Amygdala (tissue), 56 donors: ENCODE data around the gene SLC25A18.
A peak's percentile ranks its signal among the peaks of the same experiment; 100 is the strongest.

Source experiments
- DNase-seq, 56 donors: peaks; one replicate each; lab custom pipeline; 2025; lab: John Stamatoyannopoulos, UW

The SLC25A18 gene

DNA sequence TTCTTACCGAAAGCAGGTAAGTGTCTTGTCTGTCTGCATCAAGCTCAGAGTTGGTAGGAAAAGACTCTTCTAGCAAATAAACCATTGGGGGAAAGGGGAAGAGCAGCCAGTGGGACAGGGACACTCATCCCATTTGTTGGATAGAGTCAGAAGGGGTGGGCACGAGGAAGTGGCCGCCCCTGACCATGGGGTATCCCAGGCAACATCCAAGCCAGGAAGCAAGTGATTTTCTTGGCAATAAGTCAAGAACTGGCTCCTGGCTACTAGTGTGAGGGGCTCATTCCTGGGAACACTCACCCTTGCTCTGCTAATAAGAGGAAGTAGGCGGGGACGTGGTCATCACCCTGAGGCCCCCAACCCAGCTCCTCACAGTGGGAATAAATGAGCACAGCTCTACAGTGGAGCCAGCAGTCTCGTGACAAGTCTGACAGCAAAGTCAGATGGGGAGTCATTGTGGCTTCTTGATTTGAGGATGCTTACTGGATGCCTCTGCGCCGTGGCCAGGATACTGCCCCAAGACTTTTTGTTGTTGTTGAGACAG, 6.7 kb downstream of the SLC25A18 start:
- peak in 26 of 56 donors; percentile 11 to 72 (median 40) for DNase-seq

DNA sequence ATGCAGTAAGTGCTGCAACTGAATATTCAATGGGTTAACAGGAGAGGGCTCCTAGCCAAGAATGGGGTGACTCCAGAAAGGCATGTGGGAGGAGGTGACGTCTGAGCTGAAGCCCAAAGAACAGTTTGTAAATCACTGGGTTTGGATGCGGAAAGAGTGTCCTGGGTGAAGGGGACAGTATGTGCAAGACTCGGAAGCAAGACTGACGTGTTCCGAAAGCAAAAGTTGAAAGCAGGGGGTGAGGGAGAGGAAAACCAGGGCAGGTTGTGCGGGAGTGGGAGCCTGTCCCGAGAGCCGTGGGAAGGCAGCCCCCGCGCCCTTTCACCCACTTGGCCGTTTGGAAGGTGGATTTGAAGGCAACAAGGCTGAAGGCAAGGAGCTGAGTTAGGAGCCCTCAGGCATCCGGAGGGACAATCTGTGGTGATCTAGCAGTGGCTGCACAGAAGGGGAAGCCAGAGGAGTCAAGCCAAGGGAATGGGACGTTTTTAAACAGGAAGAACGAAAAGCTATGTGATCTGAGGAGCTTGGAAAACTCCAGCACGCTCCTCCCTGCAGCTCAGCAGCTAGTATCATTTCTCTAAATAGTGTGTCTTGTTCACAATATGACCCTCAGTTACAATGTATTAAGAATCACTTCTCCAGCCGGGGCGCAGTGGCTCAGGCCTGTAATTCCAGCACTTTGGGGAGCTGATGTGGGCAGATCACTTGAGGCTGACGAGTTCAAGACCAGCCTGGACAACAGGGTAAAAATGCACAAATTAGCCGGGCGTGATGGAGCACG, 7.7 kb downstream of the SLC25A18 start:
- peak in 53 of 56 donors; percentile 19 to 90 (median 75) for DNase-seq

DNA sequence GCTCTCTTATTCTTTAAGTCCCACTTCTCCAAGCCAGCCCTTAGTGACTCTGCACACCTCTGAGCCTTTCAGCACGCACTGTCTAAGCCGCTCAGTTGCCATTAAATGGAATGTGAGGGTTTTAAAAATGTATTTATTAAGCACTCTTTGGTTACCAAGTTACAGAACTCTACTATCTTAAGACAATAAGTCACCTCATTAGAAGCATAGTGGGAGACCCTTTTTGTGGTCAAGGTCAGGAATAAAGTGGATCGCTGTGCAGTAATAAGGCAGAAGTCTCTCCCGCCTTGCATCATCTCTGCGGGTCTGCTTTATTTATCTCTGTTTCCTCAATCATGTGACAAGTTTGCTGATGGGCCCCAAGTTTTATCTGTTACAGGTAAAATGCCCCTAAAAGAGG, 11.9 kb downstream of the SLC25A18 start:
- DNase-seq: no peak

DNA sequence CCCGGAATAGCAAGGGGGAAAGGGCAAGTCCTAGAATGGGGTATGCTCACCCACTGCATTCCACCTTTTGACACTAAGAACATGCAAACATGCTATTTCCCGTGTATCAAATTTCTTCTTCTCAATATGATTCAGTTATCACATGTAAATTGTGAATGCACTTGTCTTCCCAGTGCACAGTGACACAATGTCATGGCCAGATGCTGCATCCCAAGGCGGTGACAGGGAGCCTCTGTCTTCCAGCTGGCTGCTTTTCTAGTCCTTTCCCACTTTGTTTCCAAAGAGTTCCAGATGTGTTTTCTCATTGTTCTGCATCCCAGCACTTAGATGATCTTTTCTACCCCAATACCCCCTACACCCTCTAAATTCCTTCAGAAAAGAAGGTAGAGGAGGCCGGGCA, 12.4 kb downstream of the SLC25A18 start:
- DNase-seq: peak in 10 of 56 donors; percentile 17 to 62 (median 46)

DNA sequence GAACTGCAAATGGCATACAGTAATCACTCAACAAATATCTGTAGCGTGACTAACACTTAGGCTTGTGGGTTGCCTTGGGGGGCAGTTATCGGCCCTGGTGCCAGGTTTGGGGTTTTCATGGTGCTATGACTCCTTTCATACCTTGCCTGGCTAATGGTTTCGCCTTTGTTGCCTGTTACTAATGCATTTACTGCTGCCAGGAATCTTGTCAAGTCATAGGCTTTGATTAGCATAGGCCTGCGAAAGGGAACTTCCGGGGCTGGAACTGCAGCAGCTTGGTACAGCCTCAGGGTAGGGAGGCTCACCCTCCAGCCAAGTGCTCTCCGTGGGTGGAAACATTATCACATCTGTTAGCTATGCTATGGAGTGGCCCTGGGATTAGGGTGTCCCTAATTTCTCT, 13.2 kb downstream of the SLC25A18 start:
- peak in 7 of 56 donors; percentile 17 to 46 (median 27) for DNase-seq

DNA sequence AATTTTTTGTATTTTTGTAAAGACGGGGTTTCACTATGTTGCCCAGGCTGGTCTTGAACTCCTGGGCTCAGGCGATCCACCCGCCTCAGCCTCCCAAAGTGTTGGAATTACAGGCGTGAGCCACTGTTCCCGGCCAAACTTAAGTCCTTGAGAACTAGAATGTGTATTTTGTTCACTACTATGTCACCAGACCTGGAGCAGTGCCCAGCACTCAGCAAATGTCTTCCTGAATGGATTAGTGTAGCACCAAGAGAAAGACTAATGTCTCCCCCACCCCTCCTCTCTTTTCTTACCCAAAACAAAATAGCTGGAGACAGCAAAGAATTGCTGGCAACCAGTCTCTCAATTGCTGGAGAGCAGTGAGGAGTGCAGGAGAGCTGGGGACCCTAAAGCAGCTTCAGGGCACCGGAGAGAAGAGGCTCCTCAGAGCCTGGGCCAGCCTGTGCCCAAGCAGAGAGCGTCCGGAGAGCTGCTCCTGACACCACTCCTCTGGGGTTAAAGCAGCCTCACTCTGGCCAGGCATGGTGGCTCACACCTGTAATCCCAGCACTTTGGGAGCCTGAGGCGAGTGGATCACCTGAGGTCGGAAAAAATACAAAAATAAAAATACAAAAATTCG, 14.9 kb downstream of the SLC25A18 start:
- DNase-seq: peak in 46 of 56 donors; percentile 14 to 86 (median 54)

DNA sequence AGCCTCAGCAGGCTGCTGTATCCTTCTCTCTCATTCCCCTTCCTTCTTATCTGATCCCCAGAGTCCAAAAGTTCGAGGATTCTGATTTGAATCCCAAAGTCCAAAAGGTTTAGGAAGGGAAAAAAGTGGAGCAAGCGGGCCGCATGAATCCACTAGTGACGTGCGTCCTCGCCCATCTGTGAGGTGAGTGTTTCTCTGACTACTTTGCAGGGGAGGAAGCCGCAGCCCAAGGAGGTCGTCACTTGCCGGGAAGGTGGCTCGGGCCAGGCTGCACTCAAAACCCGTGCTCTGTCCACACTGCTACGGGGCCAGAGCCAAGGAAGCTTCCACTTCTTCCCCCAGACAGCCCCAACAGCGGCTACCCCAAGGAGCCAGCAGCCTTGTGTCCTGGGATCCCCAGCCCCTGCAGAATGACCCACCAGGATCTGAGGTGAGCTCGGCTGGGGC, 16.3 kb downstream of the SLC25A18 start:
- peak in 2 of 56 donors; percentile 15 to 22 for DNase-seq

DNA sequence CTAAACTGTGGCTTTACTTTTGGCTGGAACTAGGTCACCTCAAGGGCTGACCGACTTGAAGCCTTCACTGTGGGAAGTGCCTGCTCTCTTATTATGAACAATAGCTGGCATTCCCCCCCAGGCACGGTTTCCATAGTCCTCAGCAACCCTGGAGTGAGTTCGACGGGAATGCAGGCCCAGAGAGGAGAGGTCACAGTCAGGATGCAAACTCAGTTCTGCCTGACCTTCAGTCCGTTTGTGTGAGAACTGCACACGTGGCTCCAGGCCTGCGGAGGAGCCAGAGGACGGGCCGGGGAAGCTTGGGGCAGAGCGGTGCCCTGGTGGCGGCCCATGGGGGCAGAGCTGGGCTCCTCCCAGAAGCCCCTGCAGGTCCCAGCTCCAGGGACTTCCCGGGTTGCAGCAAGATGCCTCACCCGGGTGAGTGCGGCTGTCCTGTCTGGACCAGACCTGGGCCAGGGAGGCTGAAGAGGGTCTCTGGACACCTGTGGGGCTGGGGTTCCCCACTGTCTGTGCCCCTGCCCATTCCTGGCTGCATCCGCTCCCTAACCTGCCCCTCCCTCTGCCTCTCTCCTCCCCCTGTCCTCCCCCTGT, 17.2 kb downstream of the SLC25A18 start:
- peak in 8 of 56 donors; percentile 21 to 51 (median 30) for DNase-seq

DNA sequence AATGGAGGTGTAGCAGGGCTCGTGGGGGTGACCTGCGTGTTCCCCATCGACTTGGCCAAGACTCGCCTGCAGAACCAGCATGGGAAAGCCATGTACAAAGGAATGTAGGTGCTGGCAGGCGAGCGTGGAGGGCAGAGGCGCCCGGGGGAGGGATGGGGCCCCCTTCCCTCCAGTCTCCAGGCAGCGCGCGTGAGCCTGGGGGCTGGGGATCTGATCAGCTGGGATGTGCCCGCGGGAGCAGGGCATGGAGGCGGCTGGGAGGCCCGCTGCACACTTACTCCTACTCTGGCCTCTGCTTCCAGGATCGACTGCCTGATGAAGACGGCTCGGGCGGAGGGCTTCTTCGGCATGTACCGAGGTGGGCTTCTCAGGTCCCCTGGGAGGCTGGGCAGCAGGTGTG, 17.8 kb downstream of the SLC25A18 start:
- peak in 1 of 56 donors; percentile 44 for DNase-seq

DNA sequence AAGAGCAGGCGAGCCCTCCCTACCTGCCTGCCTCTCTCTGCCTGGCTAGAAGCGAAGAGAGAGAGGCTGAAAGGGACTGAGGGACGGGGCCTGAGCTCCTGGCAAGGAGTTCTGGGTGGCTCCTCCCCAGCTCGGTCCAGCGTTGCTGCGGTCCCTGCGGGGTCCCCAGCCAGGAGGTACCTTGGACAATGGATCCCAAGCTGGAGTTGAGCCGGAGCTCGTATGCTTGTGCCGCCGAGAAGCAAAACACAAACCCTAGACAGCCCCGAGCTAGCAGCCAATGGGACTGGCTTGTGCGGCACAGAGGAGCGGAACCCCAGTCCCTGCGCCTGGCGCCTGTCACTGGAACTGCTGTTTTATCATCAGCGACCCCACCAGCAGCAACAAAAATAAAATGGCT, 18.3 kb downstream of the SLC25A18 start:
- DNase-seq: peak in 4 of 56 donors; percentile 20 to 29 (median 26)

DNA sequence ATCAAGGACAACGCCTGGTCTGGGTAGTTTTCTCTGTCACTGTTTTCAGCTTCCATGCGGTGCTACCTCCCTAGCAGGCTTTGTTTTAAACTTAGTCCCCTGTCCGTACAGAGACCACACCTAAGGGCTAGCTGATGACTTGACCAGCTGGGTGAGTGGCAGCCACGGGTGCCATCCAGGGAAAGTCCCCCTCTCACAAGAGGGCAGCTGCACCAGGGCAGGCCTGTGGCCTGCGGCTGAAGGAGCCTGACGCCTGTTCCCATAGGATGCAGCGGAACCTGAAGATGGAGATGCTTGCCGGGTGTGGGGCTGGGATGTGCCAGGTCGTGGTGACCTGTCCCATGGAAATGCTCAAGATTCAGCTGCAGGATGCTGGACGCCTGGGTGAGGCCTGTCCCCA, 19.9 kb downstream of the SLC25A18 start:
- no peak for DNase-seq

DNA sequence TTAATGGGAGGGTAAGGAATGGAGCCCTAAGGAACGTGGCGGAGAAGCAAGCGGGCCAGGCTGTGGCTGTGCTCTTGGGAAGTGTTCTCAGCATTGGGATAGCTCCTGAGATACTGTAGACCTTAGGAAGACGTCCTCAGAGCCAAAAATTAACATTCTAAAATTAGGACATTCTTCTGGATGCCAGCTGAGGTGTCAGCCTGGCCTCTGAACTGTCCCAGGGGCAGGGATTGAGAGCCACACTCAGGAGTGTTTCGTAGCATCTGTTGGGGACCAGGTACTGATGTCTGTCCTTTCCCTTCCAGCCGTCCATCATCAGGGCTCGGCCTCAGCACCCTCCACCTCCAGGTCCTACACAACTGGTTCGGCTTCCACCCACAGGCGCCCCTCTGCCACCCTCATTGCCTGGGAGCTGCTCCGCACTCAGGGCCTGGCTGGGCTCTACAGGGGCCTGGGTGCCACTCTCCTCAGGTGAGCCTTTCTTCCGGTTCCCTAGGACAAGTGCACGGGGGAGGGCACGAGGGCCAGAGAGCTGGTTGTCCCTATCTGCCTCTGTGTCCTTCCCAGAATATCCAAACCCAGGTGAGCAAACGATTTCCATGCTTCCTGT, 23.6 kb downstream of the SLC25A18 start:
- no peak for DNase-seq

DNA sequence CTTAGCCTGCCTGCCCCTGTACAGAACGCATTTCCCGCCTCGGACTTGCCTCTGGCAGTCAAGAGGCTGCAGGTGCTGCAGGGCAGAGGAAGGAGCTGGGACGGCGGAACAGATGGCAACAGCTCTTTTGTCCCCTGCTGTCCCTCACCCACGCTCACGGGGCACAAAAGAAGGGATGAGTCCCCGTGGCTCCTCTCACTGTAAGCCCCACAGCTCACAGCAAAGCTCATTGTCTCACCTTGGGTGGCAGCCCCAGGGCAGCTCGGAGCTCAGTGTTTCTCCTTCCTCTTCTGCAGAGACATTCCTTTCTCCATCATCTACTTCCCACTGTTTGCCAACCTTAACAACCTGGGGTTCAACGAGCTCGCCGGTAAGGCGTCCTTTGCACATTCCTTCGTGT, 24.3 kb downstream of the SLC25A18 start:
- no peak for DNase-seq

DNA sequence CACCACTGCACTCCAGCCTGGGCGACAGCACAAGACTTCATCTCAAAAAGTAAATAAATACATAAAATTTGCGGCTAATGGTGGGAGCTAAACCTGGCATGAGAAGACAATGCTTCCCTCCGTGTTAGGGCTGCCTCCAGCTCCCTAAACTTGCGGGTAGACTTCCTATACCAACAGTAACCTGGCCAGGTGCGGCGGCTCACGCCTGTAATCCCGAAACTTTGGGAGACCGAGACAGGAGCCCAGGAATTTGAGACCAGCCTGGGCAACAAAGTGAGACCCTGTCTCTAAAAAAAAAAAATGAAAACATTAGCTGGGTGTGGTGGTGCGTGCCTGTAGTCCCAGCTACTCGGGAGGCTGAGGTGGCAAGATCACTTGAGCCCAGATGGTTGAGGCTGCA, 25.3 kb downstream of the SLC25A18 start:
- DNase-seq: no peak

DNA sequence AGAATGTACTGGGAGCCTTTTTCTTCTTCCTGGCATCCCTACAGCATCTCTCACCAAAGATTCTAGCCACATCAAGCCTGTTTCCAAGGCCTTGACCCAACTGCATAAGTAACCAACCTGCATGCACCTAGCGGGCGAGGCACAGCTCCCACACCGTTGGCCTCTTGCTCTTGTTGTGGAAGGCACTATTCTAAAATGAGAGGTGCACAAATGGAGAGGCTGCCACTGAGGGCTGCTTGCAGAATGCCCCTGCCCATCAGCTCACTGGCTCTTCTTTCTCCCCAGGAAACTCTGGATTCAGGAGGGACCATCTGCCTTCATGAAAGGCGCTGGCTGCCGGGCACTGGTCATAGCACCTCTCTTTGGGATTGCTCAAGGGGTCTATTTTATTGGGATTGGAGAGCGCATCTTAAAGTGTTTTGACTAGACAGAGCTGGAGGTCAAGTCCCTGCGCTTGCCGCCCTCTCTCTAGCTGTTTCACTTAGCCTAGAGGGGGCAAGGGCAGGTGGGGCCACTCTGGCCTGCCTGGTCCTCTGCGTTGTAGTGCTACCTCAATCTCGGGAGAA, 26.6 kb downstream of the SLC25A18 start:
- DNase-seq: no peak

DNA sequence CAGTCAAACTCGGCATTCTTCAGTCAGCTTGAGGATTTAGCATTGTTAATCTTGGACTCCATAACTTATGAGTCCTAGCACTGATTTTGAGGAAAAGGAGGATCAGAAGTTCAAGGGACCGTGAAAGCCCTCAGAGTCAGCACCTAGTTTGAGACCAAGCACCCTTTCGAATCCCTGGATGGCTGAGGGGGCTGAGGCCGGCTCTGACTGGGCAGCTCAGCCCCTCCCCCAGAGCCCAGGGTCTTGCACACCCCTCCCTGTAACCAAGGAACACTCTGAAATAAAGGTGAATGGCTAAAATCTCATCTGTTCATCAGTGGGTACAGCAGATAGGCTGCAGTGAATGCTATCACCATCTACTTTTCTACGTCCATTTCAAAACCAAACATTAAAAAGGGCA, 27.3 kb downstream of the SLC25A18 start:
- DNase-seq: no peak

DNA sequence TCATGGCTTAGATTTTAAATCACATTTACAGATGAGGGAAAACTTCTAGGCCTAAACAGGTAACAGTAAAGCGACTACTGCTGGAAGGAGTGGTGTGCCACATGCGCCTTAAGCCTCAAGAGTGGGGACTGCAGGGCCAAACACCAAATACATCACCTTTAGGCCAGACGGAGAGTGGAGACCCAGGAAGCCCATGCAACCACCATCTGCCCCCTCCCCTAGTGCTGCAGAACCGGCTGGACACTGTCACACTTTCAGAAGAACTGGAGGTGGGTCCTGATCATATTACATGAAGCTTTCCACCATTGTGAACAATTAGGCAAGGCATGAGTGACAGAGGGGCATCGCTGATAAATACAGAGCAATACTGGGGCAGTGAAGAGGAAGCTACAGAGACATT, 28.9 kb downstream of the SLC25A18 start:
- DNase-seq: no peak

DNA sequence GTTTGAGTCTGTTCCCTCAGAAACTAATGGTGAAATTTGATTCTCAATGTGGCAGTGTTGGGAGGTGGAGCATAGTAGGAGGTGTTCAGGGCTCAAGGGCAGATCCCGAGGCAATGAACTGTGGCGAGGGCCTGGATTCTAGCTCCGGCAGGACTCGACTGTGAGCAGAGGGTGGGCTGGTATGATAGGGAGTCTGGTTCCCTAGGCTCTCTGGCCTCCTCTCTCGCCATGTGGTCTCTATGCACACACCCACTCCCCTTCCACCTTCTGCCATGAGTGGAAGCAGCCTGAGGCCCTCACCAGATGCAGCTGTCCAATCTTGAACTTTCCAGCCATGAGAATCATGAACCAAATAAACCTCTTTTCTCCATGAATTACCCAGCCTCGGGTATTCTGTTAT, 32.9 kb downstream of the SLC25A18 start:
- DNase-seq: no peak

DNA sequence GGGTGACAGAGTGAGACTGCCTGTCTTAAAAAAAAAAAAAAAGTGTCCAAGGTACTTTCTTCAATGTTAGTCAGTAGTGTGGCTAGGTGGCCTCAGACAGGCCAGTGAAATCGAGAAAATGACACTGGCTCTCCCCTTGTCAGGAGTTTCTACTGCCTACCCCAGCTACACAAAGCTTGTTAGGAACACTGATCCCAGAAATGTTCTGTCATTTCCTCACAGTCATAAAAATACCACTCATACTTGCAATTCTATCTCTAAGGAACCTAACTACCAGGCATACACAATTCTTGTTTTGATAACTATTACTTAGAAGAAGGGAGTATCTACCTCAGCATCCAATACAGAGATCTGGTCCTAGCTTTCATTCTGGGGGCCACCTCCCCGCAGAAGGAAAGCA, 33.9 kb downstream of the SLC25A18 start:
- no peak for DNase-seq

DNA sequence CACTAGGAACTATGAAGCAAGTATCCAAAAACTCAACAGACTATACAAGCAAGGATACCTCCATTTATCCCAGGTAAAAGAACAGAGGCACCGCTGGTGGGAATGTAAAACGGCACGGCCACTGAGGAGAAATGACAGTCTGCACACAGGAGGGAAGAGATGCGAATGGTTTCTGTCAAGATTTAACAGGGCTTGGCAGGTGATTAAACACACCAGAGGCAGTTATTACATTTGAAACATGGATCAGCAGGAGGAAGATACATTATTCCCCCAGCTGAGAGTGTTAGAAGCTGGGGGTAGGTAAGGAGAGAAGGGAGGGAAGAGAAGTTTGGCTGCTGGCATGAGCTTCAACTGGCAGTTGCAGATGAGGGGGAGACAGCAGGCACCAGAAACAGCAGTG, 35.0 kb downstream of the SLC25A18 start:
- DNase-seq: no peak

DNA sequence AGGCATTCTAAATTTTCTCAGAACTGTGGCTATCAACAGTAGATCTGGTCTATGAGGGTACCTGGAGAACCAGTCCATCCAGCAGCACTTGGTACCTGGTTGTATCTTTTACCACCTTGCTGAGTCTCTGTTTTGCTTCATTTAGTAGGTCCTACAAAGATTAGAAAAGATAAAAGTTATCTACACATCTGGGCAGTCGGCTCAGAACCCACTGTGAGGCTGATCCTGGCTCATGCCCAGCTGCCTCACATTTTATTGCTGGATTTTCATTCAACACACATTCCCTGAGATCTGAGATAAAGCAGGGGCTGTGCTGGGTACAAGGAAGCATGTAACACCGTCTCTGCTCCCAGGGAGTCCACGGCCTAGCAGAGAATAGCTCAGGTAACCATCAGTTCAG, 37.7 kb downstream of the SLC25A18 start:
- DNase-seq: no peak
